GM12872 (cell line): Measurements from ENCODE around the gene BCAS3.

Experiments
- CTCF ChIP-seq: IDR thresholded peaks from 3 replicates; pipeline ENCODE4 v1.5.1; 2011; ENCODE audit warnings: low read depth, mild to moderate bottlenecking, low read length, moderate library complexity; ENCODE audit not compliant: insufficient read depth

BCAS3 gene

GRCh38 chr17:60773552-60773951 lies 95.9 kb downstream of the BCAS3 start:
- TF ChIP-seq CTCF, result no peak

DNA sequence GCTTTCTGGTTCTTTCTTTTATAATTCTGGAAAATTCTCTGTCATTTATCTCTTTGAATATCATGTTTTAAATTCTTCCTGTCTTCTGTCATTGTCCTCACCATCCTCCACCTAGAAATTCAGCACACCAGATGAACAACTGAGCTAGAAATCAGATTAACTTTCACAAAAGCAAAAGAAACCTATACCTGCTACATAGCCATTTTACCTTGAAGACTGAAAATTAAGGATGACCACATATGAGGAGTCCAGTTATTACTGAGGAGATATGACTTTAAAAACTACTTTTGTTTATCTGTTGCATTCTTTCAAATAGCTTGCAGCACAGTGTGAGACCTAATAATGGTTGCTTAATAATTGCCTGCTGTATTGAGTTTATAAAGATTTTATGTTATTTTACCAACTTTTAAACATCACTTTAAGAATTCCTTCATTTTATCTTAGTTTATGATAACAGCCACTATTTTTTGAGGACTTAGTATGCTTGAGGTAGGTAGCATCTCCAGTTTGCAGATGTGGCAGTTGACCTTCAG lies 104.3 kb downstream of the BCAS3 start:
- TF ChIP-seq CTCF, result no peak

GRCh38 chr17:60782742-60783141 lies 105.1 kb downstream of the BCAS3 start:
- no peak for TF ChIP-seq CTCF

DNA sequence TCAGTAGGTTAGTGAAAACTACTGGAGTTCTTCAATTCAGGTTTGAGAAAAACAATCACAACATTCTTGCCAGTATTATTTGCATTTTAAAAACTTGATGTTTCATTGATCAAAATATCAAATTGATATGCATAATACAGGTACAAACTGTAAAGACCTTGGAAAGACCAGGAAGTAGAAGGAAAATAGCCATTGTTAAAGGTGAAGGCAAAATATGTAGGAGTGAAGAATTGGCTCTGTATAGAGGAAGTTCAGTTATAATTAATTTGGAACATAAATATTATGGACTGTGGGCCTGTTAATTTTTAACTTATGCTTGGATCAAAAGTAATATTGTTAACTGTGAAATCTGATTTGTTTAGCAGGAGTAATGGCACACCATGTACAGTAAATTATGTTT lies 112.6 kb downstream of the BCAS3 start:
- TF ChIP-seq CTCF, result no peak

DNA sequence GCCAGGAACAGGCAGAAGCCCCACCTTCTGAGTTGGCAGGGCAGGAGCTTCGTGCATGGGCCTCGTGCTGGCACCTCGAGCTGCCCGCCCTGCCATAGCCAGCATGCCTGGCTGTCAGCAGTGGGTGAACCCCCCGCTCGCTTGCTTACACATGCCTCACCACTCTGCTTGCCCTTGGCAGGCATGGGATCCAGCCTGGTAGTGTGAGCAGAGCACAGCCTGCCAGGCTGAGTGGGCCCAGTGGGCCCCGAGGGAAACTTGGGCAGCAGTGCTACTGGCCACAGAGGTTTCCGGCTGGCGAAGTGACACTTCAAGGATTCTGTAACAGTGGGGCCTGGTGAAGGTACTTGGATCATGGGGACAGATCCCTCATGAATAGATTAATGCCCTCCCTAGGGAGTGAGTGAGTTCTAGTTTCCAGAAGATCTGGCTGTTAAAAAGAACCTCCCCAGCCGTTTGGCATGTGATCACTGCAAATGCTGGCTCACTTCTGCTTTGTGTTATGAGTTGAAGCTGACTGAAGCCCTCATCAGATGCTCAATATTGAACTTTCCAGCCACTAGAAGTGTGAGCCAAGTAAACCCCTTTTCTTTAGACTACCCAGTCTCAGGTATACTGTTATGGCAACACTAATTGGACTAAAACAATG lies 114.7 kb downstream of the BCAS3 start:
- TF ChIP-seq CTCF, result no peak

GRCh38 chr17:60798576-60798975 lies 120.9 kb downstream of the BCAS3 start:
- no peak for TF ChIP-seq CTCF

- no peak for TF ChIP-seq CTCF
These were observed 124.7 kb downstream of the BCAS3 start for GRCh38 chr17:60802377-60802776.
